GM12878 (cell line): Measurements from ENCODE around the gene UNC5CL. TPM values are rescaled to one million over a fixed set of nuclear protein-coding genes. Genes with fewer than 3 reads are reported as not detected.

Source experiments
- ATF7 ChIP-seq: fragments of 450-650 bp; IDR thresholded peaks from 2 replicates; pipeline ENCODE4 v1.6.1; 2016; ENCODE audit warnings: low read depth, mild to moderate bottlenecking
- CREM ChIP-seq: IDR thresholded peaks from 2 replicates; pipeline ENCODE4 v1.6.1; 2014; ENCODE audit warnings: antibody characterized with exemption, low read depth
- EP300 ChIP-seq, 2 experiments: fragments of 150-350 bp in 1 of 2; IDR thresholded peaks; 2 replicates each; pipeline ENCODE4 v1.6.1; 2011 to 2012; ENCODE audit warnings: low read depth in 2 of 2, low read length in 2 of 2, borderline replicate concordance in 1 of 2, improper control_type of control experiment in 1 of 2, inconsistent platforms in 1 of 2; ENCODE audit not compliant: control insufficient read depth in 1 of 2
- HDGF ChIP-seq: fragments of 450-650 bp; IDR thresholded peaks from 2 replicates; pipeline ENCODE4 v1.6.1; 2016; ENCODE audit warnings: antibody characterized with exemption
- IKZF1 ChIP-seq: fragments of 450-650 bp; conservative IDR thresholded peaks from 2 replicates; pipeline ENCODE4 v1.6.1; 2017; ENCODE audit warnings: antibody characterized with exemption, mild to moderate bottlenecking
- NFYB ChIP-seq: IDR thresholded peaks from 2 replicates; pipeline ENCODE4 v1.6.1; 2011; ENCODE audit warnings: low read depth, mild to moderate bottlenecking, low read length, improper control_type of control experiment, moderate library complexity; ENCODE audit not compliant: insufficient read depth
- PML ChIP-seq: IDR thresholded peaks from 2 replicates; pipeline ENCODE4 v1.6.1; 2012; ENCODE audit warnings: low read length, inconsistent platforms
- SMARCA5 ChIP-seq: fragments of 450-650 bp; IDR thresholded peaks from 2 replicates; pipeline ENCODE4 v1.6.1; 2017; ENCODE audit warnings: mild to moderate bottlenecking
- polyA plus RNA-seq, 11 experiments: library from polyadenylated mRNA; depleted of rRNA in 4 of 11; unstranded in 6 of 11; stranded (reverse) in 5 of 11; fragments of >200 nt; fragmentation: Nextera tagmentation in 4 of 11; fragmentation: Illumina TruSeq in 1 of 11; extraction: Ambion mirVana in 4 of 11; extraction: Trizol in 1 of 11; gene quantifications; 1 replicate in 1 of 11; 2 replicates in 10 of 11; pipeline versions ENCODE4 v1.2.1 to v1.2.3, GENCODE V29; 2011 to 2016; ENCODE audit warnings: inconsistent platforms in 2 of 11, missing spikeins in 2 of 11, low read depth in 1 of 11
- total RNA-seq, 4 experiments: library from RNA; depleted of rRNA in 3 of 4; stranded (reverse); fragments of >200 nt in 3 of 4; fragmentation: Illumina TruSeq in 1 of 4; extraction: Trizol in 1 of 4; gene quantifications; 2 replicates each; pipeline versions ENCODE4 v1.2.1 to v1.2.3, GENCODE V29; 2013 to 2021
- TF ChIP-seq, protein P1 (sequence below): fragments of 450-650 bp; IDR thresholded peaks from 2 replicates; pipeline ENCODE4 v1.6.1; 2017; ENCODE audit warnings: mild to moderate bottlenecking, low read depth, inconsistent platforms; ENCODE audit not compliant: poor library complexity, severe bottlenecking
- TF ChIP-seq, protein P2 (sequence below): IDR thresholded peaks from 2 replicates; pipeline ENCODE4 v1.6.1; 2012; ENCODE audit warnings: low read depth, low read length, improper control_type of control experiment
- TF ChIP-seq, protein P3 (sequence below): fragments of 450-650 bp; IDR thresholded peaks from 2 replicates; pipeline ENCODE4 v1.6.1; 2016; ENCODE audit warnings: mild to moderate bottlenecking
- TF ChIP-seq, protein P4 (sequence below): fragments of 450-650 bp; IDR thresholded peaks from 2 replicates; pipeline ENCODE4 v1.6.1; 2018; ENCODE audit warnings: borderline replicate concordance, mild to moderate bottlenecking; ENCODE audit not compliant: partially characterized antibody
- TF ChIP-seq, protein P5 (sequence below): fragments of 450-650 bp; IDR thresholded peaks from 2 replicates; pipeline ENCODE4 v1.6.1; 2018; ENCODE audit warnings: mild to moderate bottlenecking, low read depth, moderate library complexity; ENCODE audit not compliant: partially characterized antibody
- TF ChIP-seq, protein P6 (sequence below): fragments of 450-650 bp; IDR thresholded peaks from 2 replicates; pipeline ENCODE4 v1.6.1; 2017; ENCODE audit warnings: mild to moderate bottlenecking
- TF ChIP-seq, protein P7 (sequence below): IDR thresholded peaks from 2 replicates; pipeline ENCODE4 v1.6.1; 2012; ENCODE audit warnings: low read depth, low read length, improper control_type of control experiment

UNC5CL gene
- total and polyA plus RNA-seq, 10 of the 15 experiments (the other 5 are each of a cell fraction or from before 2014, with no cell fraction given), result 0.11 to 1.2 (median 0.46) TPM; not detected in 1

DNA sequence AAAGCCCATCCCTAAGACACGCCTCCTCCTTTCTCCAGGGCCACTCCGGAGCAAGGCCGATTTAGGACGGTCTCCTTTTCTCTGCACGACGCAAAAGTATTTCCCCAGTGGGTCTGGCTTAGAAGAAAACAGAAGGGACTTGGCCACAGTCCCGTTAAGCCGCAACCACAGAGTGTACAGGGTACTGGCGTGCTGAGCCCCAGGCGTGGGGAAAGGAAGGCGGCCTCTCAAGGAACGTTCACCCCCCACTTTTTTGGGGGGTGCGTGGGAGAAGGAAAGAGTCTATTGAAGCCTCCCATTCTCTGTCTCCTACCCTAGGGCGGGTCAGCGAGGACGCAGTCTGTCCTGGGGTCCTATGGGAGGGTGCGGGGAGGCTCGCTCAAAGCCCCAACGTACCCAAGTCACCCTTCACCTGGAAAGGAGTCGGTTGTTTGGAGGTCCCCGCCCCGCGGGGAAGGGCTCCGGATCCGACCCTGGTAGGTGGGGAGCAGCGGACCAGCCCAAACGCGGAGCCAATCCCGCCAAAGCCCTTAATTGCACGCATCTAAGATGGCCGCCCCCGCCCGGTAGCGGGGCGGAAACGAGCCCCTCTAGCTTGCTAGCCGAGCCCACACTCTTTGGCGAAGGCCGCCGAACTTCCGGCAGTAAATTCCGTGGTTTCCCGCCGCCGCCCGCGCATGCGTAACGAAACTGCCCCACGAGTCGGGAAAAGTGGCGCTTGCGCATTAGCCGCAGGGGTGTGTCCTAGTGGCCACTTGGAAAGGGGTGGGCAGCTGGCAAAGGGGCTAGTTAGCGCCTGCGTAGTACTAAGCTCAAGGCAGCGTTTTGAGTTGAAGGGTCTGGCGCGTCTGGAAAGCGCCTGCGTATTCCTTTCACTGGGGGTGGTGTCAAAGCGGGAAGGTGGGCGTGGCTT is 33.2 kb upstream of the UNC5CL start, which contains the start of gene OARD1 (continued):
- TF ChIP-seq HDGF (peak; percentile 98), PML (peak; percentile 91), NFYB (peak; percentile 59; the same call in 1 of the 2 replicates), IKZF1 (peak; percentile 98), SMARCA5 (0 out of 2 replicates have a peak, but pooled peaks have one; percentile 81), ATF7 (peak; percentile 29), EP300 (IDR thresholded peaks at IDR 0.05; ENCODE audit: borderline replicate concordance in 1 of 2, control insufficient read depth in 1 of 2, low read depth in 2 of 2, low read length in 2 of 2) (no peak), CREM (peak; percentile 29; the same call in 1 of the 2 replicates)
- TF ChIP-seq, protein P1, sequence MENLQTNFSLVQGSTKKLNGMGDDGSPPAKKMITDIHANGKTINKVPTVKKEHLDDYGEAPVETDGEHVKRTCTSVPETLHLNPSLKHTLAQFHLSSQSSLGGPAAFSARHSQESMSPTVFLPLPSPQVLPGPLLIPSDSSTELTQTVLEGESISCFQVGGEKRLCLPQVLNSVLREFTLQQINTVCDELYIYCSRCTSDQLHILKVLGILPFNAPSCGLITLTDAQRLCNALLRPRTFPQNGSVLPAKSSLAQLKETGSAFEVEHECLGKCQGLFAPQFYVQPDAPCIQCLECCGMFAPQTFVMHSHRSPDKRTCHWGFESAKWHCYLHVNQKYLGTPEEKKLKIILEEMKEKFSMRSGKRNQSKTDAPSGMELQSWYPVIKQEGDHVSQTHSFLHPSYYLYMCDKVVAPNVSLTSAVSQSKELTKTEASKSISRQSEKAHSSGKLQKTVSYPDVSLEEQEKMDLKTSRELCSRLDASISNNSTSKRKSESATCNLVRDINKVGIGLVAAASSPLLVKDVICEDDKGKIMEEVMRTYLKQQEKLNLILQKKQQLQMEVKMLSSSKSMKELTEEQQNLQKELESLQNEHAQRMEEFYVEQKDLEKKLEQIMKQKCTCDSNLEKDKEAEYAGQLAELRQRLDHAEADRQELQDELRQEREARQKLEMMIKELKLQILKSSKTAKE, result peak; percentile 52
- TF ChIP-seq, protein P2, sequence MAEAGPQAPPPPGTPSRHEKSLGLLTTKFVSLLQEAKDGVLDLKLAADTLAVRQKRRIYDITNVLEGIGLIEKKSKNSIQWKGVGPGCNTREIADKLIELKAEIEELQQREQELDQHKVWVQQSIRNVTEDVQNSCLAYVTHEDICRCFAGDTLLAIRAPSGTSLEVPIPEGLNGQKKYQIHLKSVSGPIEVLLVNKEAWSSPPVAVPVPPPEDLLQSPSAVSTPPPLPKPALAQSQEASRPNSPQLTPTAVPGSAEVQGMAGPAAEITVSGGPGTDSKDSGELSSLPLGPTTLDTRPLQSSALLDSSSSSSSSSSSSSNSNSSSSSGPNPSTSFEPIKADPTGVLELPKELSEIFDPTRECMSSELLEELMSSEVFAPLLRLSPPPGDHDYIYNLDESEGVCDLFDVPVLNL, result peak; percentile 87
- TF ChIP-seq, protein P3, sequence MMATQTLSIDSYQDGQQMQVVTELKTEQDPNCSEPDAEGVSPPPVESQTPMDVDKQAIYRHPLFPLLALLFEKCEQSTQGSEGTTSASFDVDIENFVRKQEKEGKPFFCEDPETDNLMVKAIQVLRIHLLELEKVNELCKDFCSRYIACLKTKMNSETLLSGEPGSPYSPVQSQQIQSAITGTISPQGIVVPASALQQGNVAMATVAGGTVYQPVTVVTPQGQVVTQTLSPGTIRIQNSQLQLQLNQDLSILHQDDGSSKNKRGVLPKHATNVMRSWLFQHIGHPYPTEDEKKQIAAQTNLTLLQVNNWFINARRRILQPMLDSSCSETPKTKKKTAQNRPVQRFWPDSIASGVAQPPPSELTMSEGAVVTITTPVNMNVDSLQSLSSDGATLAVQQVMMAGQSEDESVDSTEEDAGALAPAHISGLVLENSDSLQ, result peak; percentile 8; the same call in 1 of the 2 replicates
- TF ChIP-seq, protein P4, sequence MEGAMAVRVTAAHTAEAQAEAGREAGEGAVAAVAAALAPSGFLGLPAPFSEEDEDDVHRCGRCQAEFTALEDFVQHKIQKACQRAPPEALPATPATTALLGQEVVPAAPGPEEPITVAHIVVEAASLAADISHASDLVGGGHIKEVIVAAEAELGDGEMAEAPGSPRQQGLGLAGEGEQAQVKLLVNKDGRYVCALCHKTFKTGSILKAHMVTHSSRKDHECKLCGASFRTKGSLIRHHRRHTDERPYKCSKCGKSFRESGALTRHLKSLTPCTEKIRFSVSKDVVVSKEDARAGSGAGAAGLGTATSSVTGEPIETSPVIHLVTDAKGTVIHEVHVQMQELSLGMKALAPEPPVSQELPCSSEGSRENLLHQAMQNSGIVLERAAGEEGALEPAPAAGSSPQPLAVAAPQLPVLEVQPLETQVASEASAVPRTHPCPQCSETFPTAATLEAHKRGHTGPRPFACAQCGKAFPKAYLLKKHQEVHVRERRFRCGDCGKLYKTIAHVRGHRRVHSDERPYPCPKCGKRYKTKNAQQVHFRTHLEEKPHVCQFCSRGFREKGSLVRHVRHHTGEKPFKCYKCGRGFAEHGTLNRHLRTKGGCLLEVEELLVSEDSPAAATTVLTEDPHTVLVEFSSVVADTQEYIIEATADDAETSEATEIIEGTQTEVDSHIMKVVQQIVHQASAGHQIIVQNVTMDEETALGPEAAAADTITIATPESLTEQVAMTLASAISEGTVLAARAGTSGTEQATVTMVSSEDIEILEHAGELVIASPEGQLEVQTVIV, result peak; percentile 67
- TF ChIP-seq, protein P5, sequence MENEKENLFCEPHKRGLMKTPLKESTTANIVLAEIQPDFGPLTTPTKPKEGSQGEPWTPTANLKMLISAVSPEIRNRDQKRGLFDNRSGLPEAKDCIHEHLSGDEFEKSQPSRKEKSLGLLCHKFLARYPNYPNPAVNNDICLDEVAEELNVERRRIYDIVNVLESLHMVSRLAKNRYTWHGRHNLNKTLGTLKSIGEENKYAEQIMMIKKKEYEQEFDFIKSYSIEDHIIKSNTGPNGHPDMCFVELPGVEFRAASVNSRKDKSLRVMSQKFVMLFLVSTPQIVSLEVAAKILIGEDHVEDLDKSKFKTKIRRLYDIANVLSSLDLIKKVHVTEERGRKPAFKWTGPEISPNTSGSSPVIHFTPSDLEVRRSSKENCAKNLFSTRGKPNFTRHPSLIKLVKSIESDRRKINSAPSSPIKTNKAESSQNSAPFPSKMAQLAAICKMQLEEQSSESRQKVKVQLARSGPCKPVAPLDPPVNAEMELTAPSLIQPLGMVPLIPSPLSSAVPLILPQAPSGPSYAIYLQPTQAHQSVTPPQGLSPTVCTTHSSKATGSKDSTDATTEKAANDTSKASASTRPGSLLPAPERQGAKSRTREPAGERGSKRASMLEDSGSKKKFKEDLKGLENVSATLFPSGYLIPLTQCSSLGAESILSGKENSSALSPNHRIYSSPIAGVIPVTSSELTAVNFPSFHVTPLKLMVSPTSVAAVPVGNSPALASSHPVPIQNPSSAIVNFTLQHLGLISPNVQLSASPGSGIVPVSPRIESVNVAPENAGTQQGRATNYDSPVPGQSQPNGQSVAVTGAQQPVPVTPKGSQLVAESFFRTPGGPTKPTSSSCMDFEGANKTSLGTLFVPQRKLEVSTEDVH, result peak; percentile 90
- TF ChIP-seq, protein P6, sequence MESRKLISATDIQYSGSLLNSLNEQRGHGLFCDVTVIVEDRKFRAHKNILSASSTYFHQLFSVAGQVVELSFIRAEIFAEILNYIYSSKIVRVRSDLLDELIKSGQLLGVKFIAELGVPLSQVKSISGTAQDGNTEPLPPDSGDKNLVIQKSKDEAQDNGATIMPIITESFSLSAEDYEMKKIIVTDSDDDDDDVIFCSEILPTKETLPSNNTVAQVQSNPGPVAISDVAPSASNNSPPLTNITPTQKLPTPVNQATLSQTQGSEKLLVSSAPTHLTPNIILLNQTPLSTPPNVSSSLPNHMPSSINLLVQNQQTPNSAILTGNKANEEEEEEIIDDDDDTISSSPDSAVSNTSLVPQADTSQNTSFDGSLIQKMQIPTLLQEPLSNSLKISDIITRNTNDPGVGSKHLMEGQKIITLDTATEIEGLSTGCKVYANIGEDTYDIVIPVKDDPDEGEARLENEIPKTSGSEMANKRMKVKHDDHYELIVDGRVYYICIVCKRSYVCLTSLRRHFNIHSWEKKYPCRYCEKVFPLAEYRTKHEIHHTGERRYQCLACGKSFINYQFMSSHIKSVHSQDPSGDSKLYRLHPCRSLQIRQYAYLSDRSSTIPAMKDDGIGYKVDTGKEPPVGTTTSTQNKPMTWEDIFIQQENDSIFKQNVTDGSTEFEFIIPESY, result 0 out of 2 replicates have a peak, but pooled peaks have one; percentile 13
- TF ChIP-seq, protein P7, sequence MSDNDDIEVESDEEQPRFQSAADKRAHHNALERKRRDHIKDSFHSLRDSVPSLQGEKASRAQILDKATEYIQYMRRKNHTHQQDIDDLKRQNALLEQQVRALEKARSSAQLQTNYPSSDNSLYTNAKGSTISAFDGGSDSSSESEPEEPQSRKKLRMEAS, result no peak; the same call in 1 of the 2 replicates
